Stimulated activated CD4-positive, alpha-beta T cell treated with anti-CD3 and anti-CD28 coated beads, Interleukin-4, amount 100 ng/mL, for 4 hours (primary cell): ENCODE measurements around the gene FBN1.

Experiments used
- DNase-seq, 2 experiments: peaks; one replicate each; pipeline ENCODE4 v3.0.0-alpha.2; 2020

FBN1 gene

GRCh38 chr15:48388910-48389309 lies 256.6 kb downstream of the FBN1 start:
- no peak for DNase-seq

- no peak for DNase-seq
These were observed 257.3 kb downstream of the FBN1 start for GRCh38 chr15:48388016-48388851.

- DNase-seq, result no peak
These were observed 260.3 kb downstream of the FBN1 start for GRCh38 chr15:48385031-48385830.

GRCh38 chr15:48384616-48385015 lies 260.9 kb downstream of the FBN1 start:
- DNase-seq, result no peak

- no peak for DNase-seq
These were observed 262.5 kb downstream of the FBN1 start for GRCh38 chr15:48383031-48383430.

- no peak for DNase-seq
These were observed 263.6 kb downstream of the FBN1 start for GRCh38 chr15:48381861-48382260.

- DNase-seq, result no peak
These were observed 265.3 kb downstream of the FBN1 start for GRCh38 chr15:48380198-48380597.

GRCh38 chr15:48375767-48376166 lies 269.7 kb downstream of the FBN1 start:
- no peak for DNase-seq

GRCh38 chr15:48374472-48374871 lies 271.0 kb downstream of the FBN1 start:
- no peak for DNase-seq

- no peak for DNase-seq
These were observed 271.6 kb downstream of the FBN1 start for GRCh38 chr15:48373821-48374451.

GRCh38 chr15:48371961-48372360 lies 273.5 kb downstream of the FBN1 start:
- no peak for DNase-seq

- DNase-seq, result no peak
These were observed 274.0 kb downstream of the FBN1 start for GRCh38 chr15:48371550-48371949.

GRCh38 chr15:48370460-48370859 lies 275.0 kb downstream of the FBN1 start:
- DNase-seq, result no peak

- DNase-seq, result no peak
These were observed 278.0 kb downstream of the FBN1 start for GRCh38 chr15:48367483-48367882.

GRCh38 chr15:48366584-48367312 lies 278.8 kb downstream of the FBN1 start:
- DNase-seq, result no peak

- no peak for DNase-seq
These were observed 279.9 kb downstream of the FBN1 start for GRCh38 chr15:48365575-48365974.

GRCh38 chr15:48363474-48363873 lies 282.0 kb downstream of the FBN1 start:
- no peak for DNase-seq

GRCh38 chr15:48361685-48362084 lies 283.8 kb downstream of the FBN1 start:
- no peak for DNase-seq

- DNase-seq, result no peak
These were observed 284.7 kb downstream of the FBN1 start for GRCh38 chr15:48360841-48361240.
